GM21390 (cell line): ENCODE data around the gene IGF1R.
"Not testable (repeated sequence)": the region's sequence is repeated elsewhere in the genome, so short reads cannot be mapped to it uniquely, and the experiment has no call there.

Experiments used
- ATAC-seq: cut with Tn5 transposase; IDR thresholded peaks from one replicate; pipeline ENCODE4 v1.9.1; 2021; ENCODE audit not compliant: unreplicated experiment

The IGF1R gene

GRCh38 chr15:98647774-98648653 lies at the start of gene IGF1R:
Gene IGF1R, plus strand, starts transcription at chr15:98648539. Its CDS starts 1,043 bp downstream, at chr15:98649582.
- peak; percentile 60 for ATAC-seq

DNA sequence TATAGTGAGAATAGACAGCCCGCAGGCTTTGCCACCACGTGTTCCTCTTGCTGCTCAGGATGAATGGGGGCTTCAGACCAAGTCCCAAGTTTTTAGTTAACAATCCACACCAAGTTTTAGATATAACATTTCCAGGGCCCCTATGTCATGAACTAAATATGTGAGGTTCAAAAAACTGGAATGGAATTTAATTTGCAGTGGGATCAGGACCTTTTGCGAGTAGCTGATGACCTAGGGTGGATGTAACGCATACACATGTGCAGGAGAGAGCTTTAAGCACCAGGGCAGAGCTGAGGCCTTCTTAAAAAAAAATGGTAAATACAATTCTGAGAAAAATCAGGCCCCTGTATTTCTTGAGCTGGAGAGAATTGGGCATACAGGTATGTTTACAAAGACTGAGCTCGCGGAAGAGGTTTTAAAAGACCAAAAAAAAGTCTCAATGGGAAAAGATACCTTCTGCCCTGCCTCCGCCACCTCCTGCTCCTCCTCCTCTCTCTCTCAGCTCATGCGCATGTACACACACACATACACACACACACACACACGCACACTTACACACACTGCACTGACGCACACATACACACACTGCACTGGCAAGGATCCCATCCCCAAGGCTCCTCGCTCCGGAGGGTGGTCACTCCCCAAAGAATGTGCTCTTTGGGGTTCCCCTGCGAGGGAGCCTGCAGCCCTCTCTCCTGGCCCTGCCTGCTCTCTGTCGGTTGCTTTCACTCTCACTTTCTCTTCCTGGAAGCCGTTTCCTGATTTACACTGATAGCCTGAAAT lies 48.2 kb upstream of the IGF1R start:
- ATAC-seq, result peak; percentile 89

- no peak for ATAC-seq
These were observed 43.4 kb upstream of the IGF1R start for GRCh38 chr15:98604983-98605382.

GRCh38 chr15:98609144-98609852 lies 39.0 kb upstream of the IGF1R start:
- ATAC-seq, result no peak

DNA sequence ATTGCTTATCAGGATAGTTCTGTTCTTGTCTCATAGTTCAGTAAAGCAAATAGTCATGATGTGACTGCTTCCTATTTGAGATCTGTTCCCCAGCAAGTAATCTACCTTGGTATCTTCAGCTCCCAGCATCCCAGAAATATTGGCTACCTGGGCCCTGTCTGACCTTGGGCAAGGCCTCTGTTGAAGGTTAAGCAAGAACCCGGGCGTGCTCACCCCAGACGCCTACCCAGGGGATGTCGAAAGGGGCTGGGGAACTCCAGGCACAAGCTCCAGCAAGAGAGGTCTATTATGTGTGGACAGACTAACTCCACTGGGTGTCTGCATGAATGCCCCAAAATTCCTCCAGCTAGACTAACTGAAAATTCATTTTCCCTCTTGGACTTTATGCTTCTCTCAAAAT lies 37.3 kb upstream of the IGF1R start:
- no peak for ATAC-seq

DNA sequence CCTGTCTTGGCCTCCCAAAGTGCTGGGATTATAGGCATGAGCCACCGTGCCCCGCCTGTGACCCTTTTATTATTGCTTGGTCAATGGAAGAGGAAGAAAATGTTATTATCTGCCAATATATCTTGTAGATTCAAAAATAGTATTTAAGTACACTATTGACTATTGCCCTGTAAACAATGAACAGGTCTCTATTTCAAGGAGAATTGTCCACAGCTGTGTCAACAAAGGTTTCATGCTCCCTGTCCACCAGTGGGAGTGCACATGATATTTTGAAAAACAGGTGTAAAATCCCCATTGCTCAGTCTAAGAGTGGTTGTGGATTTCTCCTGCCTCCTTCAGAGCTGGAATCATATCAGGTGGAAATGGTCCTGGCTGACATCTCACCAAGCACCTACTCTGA lies 36.5 kb upstream of the IGF1R start:
- ATAC-seq, result no peak

GRCh38 chr15:98612490-98613110 lies 35.7 kb upstream of the IGF1R start:
- no peak for ATAC-seq

DNA sequence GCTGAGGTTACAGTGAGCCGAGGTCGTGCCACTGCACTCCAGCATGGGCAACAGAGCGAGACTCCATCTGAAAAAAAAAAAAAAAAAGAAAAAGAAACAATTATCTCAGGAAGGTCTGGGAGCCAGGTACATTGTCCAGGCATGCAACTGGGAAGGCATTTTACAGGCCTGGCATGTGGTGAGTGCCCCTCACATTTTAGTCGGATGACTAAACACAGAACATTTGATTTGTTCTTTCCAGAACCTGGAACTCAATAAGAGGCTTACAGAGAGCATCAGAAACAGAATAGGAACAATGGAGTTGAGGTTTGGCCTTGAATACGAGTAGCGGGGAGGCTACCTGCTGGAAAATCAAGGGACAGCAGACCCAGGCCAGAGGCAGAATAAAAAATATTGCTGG lies 33.7 kb upstream of the IGF1R start:
- no peak for ATAC-seq

GRCh38 chr15:98616397-98616796 lies 31.9 kb upstream of the IGF1R start:
- no peak for ATAC-seq

GRCh38 chr15:98617328-98617980 lies 30.9 kb upstream of the IGF1R start:
- no peak for ATAC-seq

- ATAC-seq, result not testable (repeated sequence)
These were observed 29.8 kb upstream of the IGF1R start for GRCh38 chr15:98618576-98618975.

DNA sequence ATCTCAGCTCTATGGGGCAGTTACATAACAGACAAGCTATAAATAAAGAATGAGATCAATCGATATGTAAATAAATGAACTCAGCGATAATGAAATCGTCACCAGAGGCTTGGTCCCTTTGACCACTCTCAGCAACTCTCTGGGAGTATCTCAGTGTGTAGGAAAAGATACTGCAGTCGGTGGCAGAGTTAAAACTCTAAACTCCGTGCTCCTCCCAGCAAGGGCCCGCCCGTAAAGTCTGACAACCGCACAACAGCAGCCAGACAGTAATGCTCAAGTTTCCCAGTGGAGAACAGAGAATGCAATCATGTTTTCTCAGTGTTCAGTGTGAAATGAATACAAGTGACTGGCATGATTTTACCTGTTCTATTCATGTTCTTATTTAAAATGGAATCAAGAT lies 28.3 kb upstream of the IGF1R start:
- ATAC-seq, result no peak

DNA sequence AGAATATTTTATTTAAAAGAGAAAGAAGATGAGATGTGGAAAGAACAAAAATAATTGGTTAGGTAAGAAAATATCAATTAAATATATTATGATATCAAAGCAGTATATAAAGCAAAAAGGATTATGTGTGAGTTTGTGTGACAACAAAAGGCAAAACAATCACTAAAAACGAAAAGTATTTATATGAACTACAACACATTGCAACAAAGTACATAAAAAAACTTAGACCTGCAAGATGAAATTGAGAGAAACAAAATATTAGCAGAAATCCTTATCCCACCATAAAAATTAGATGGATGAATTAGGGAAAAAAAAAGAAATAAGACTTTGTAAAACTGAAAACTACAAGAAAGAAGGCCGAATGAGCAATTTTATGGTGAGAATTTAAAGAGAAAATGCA lies 27.3 kb upstream of the IGF1R start:
- ATAC-seq, result no peak

GRCh38 chr15:98625614-98626013 lies 22.7 kb upstream of the IGF1R start:
- no peak for ATAC-seq

DNA sequence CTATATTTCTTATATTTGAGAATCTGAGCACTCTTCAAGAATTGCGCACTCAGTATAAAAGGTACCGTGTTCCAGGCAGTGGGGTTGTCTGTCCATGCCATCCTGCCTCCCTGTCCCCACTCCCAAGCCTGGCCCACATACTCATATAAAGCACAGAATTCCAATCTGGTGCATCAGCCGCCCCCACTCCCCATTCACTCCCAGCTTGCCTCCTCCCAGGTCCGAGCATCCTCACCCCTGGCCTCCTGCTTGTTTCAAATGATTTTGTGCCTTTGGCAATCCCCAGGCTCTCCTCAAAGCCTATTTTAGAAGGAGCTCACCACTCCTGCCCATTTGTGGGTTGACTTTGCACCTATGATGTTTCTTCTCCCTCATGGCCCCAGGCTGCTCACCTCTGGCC lies 22.2 kb upstream of the IGF1R start:
- no peak for ATAC-seq

GRCh38 chr15:98628216-98628615 lies 20.1 kb upstream of the IGF1R start:
- no peak for ATAC-seq

GRCh38 chr15:98635848-98636247 lies 12.5 kb upstream of the IGF1R start:
- ATAC-seq, result no peak

DNA sequence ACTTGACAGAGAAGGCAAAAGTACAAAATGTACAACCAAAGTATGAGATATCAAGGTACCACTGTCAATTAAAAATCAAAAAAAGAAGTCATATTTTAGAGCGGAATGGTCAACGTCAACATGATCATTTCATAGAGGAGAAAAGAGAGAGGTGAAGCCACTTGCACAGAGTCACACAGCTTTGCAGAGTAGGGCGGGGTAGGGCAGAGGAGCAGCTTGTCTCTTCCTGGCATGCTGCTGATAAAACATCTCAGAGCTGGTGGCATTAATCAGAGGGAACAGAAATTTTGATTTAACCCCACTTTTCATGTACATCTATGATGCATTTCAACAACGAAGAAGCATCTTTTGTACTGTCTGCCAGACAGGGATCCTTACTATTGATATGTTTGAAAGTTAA lies 5.2 kb upstream of the IGF1R start:
- ATAC-seq, result no peak

DNA sequence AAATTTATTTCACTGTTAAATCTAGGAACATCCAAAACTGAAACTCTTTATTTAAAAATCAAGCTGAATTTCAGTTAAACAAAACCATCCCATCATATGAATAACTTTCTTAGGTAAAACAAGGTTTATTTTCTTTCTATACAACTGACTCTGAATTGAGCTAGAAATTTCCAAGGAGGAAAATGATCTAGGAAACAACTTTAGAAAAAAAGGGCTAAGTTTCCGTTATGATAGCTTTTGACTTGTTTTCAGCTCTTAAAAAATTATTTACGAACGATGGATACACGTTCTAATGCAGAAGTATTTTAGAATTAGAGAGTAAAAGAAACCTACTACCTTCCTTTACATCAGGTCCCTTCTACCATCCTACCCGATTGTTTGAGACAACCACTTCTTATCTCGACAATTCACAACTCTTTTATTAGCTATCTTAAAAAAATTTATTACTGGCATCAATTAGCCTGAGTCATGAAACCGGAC lies 1.8 kb upstream of the IGF1R start:
- no peak for ATAC-seq

DNA sequence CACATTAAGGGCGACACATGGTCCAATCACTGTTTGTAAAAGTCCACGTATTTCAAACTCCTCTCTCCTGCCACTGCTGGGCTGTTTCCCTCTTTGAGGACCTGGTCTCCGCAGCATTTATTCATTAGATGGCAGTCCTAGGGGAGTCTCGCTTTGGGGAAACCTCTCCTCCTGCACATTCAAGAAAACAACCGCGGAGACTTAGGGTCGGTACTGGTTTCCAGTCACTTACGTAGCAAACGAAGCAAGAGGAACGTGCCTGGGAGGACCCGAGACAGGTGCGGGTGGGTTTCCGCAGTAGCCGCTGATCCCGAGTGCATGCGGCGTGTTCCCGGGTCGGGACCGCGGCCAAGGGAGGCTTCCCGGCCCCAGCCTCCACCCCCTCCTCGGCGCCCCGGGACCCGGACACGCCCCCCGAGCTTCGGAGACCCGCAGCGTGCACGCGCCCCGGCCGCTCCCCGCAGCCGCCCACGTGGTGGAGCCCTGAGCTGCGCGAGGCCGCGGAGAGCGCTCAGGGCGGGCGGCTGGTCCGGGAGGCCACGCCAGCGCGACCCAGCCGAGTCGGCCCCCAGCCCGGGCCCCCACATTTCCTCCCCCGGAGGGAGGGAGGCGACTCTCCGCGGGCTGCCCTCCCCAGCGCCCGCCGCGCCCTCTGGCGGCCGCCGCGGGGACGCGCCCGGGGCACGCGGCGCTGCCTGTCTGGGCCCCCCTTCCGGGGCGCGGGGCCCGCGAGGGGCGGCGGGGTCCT lies 1.1 kb upstream of the IGF1R start:
- peak; percentile 49 for ATAC-seq
